Measurements from ENCODE around the gene HAUS7.

GRCh38 chrX:153468008-153468580 lies 2.3 kb downstream of the HAUS7 start:
- TF ChIP-seq CTCF (IDR thresholded peaks at IDR 0.05) (no peak), POLR2A (IDR thresholded peaks at IDR 0.05) (no peak)
